Heart left ventricle (tissue), 16 donors: ENCODE data around the gene BFSP1. TPM values are rescaled to one million over a fixed set of nuclear protein-coding genes. Genes with fewer than 3 reads are reported as not detected.

Experiments used
- ATAC-seq, 4 donors: fragments of 200-7000 bp; cut with Tn5 transposase; one replicate each; pipeline ENCODE4 v1.9.1; 2020 to 2022; ENCODE audit warnings: moderate library complexity in 4 of 4, mild to moderate bottlenecking in 3 of 4, moderate number of reproducible peaks in 1 of 4
- DNase-seq, 5 donors: peaks; one replicate each; pipeline ENCODE4 v3.0.0-alpha.2; 2020
- H3K27ac ChIP-seq, 12 donors: fragments of 200-600 bp; sonication (generic) in 4 of 12; one replicate each; pipeline versions ENCODE4 v1.5.0 to v1.8.0; 2016 to 2022; ENCODE audit warnings: mild to moderate bottlenecking in 2 of 12
- H3K27me3 ChIP-seq, 9 donors: fragments of 200-600 bp; sonication (generic) in 2 of 9; one replicate each; pipeline versions ENCODE4 v1.5.1 to v1.8.0; 2016 to 2022; ENCODE audit warnings: mild to moderate bottlenecking in 3 of 9
- H3K36me3 ChIP-seq, 9 donors: fragments of 200-600 bp; sonication (generic) in 2 of 9; one replicate each; pipeline versions ENCODE4 v1.5.0 to v1.8.0; 2018 to 2022; ENCODE audit warnings: mild to moderate bottlenecking in 2 of 9
- H3K4me1 ChIP-seq, 12 donors: fragments of 200-600 bp; sonication (generic) in 4 of 12; one replicate each; pipeline versions ENCODE4 v1.5.0 to v1.8.0; 2016 to 2022; ENCODE audit warnings: mild to moderate bottlenecking in 3 of 12
- H3K4me3 ChIP-seq, 12 donors: fragments of 200-600 bp; sonication (generic) in 4 of 12; one replicate each; pipeline versions ENCODE4 v1.5.0 to v1.8.0; 2017 to 2022; ENCODE audit warnings: mild to moderate bottlenecking in 9 of 12, moderate library complexity in 4 of 12
- H3K9me3 ChIP-seq, 12 donors: fragments of 200-600 bp; sonication (generic) in 4 of 12; one replicate each; pipeline versions ENCODE4 v1.5.0 to v1.8.0; 2016 to 2022; ENCODE audit warnings: mild to moderate bottlenecking in 1 of 12
- CTCF ChIP-seq, 12 donors: fragments of 200-600 bp; sonication (generic) in 4 of 12; IDR thresholded peaks; one replicate each; pipeline versions ENCODE4 v1.5.0 to v1.8.0; 2018 to 2022; ENCODE audit warnings: antibody characterized with exemption in 12 of 12, mild to moderate bottlenecking in 5 of 12
- POLR2A ChIP-seq, 2 donors: fragments of 450-650 bp; IDR thresholded peaks; one replicate each; pipeline ENCODE4 v1.6.1; 2017; ENCODE audit warnings: antibody characterized with exemption in 2 of 2, mild to moderate bottlenecking in 2 of 2, moderate library complexity in 2 of 2
- WGBS, 4 donors: extraction: QIAGEN DNeasy Blood & Tissue Kit in 2 of 4; methylation state at CpG; one replicate each; pipeline versions ENCODE4 v1.1.5 to v1.1.7; 2013 to 2018; 5-methylcytosine and 5-hydroxymethylcytosine counted together
- intact Hi-C, 10 donors: fragments of 100-400 bp; cut with DNase I; formaldehyde crosslinking; loops; one replicate each; pipeline versions ENCODE4 v1.11.1 to v1.14.2; 2022
- polyA plus RNA-seq, 2 donors: library from polyadenylated mRNA; stranded (reverse); fragments of 200-250 nt; gene quantifications; one replicate each; pipeline ENCODE4 v1.2.3, GENCODE V29; 2013
- total RNA-seq, 9 donors: library from RNA; depleted of rRNA in 2 of 9; stranded (reverse); fragments of >200 nt in 2 of 9; fragmentation: NEBNext Ultra II Directional in 3 of 9; extraction: Animal tissue kit (Norgen Biotek cat#: 25700) in 3 of 9; gene quantifications; one replicate each; pipeline versions ENCODE4 v1.1.0 to v1.2.4, GENCODE V29; 2016 to 2023
- donor health status: ischemic (EF 13 %, LVEDD 7.1; RV severe dilation, severe dysfunction).
- donor health status: healthy with polysubstance abuse.
- donor health status: DM: no; HTN: yes; CAD: no.
- donor health status: DM: no; HTN: no; CAD: no.
- donor health status: ischemic (EF 25% LVEDD 6.9; RV normal size, moderate dysfunction).
- donor health status: ischemic (EF 25% LVEDD 5.7; RV mildly dilated, moderate dysfunction).
- donor health status: healthy.
- donor health status: DM: yes; HTN: yes; CAD: no.
- donor health status: ischemic (EF 35%, LVEDD 5.7; RV mildly dilated, moderate dysfunction).
- donor health status: nonischemic (EF 11% LVEDD 7.7; RV severe dilation, severe dysfunction).
- donor health status: DM: yes; HTN: yes; CAD: no.
- donor health status: PGD.
- donor health status: ischemic (EF 29% LVEDD 5.4; RV normal size, mild dysfunction).
- donor health status: nonischemic (EF 23%, LVEDD 6.1; RV moderate dilation, normal function).

BFSP1 gene
- total and polyA plus RNA-seq, 11 donors: 0.11 to 1.4 (median 0.63) TPM

GRCh38 chr20:17491041-17491440 is 40.1 kb downstream of the BFSP1 start:
- no peaks in the 10 kb centered on the region for H3K36me3 ChIP-seq
- H3K27ac ChIP-seq: no peak overlapping the region
- WGBS, 4 donors: 90 to 96% (median 91%) methylated on average over 10 to 11 of the region's 11 CpGs
- no peaks in the 10 kb centered on the region for H3K4me1 ChIP-seq
- ATAC-seq (no peak), DNase-seq (no peak)
- TF ChIP-seq CTCF (IDR thresholded peaks at IDR 0.05) (no peak), POLR2A (IDR thresholded peaks at IDR 0.05) (no peak)
- no peaks in the 10 kb centered on the region for H3K9me3 ChIP-seq
- no peak overlapping the region for H3K4me3 ChIP-seq
- intact Hi-C loops: no loop called here
- H3K27me3 ChIP-seq: peaks cover 0 to 8% (median 0%) of the 10 kb centered on the region in 9 donors

- Histone ChIP-seq H3K36me3 (no peaks in the 10 kb centered on the region), H3K27ac (no peak overlapping the region), H3K4me3 (no peak overlapping the region), H3K9me3 (no peaks in the 10 kb centered on the region), H3K27me3 (peaks cover 0 to 10% (median 0%) of the 10 kb centered on the region in 9 donors), H3K4me1 (no peaks in the 10 kb centered on the region)
- no peak for TF ChIP-seq POLR2A (IDR thresholded peaks at IDR 0.05)
- TF ChIP-seq CTCF (IDR thresholded peaks at IDR 0.05): no peak
- 83 to 94% (median 90%) methylated on average over 7 of the region's 7 CpGs for WGBS, 4 donors
- DNase-seq: no peak
- intact Hi-C loops: no loop called here
- ATAC-seq: no peak
Measured at GRCh38 chr20:17490501-17490900, 40.7 kb downstream of the BFSP1 start.

GRCh38 chr20:17488916-17489600 is 42.1 kb downstream of the BFSP1 start:
- DNase-seq: no peak
- Histone ChIP-seq H3K36me3 (no peaks in the 10 kb centered on the region), H3K4me3 (no peak overlapping the region), H3K9me3 (no peaks in the 10 kb centered on the region), H3K27ac (no peak overlapping the region), H3K27me3 (peaks cover 0 to 23% (median 0%) of the 10 kb centered on the region in 9 donors), H3K4me1 (no peaks in the 10 kb centered on the region)
- intact Hi-C loops: no loop called here
- 80 to 81% (median 81%) methylated on average over 9 of the region's 9 CpGs for WGBS, 4 donors
- TF ChIP-seq POLR2A (IDR thresholded peaks at IDR 0.05) (no peak), CTCF (IDR thresholded peaks at IDR 0.05) (no peak)
- ATAC-seq: no peak

GRCh38 chr20:17485017-17485416 is 46.2 kb downstream of the BFSP1 start:
- ATAC-seq (no peak), DNase-seq (no peak)
- no peaks in the 10 kb centered on the region for H3K9me3 ChIP-seq
- H3K36me3 ChIP-seq: no peaks in the 10 kb centered on the region
- intact Hi-C loops: no loop called here
- no peak overlapping the region for H3K4me3 ChIP-seq
- no peak overlapping the region for H3K27ac ChIP-seq
- TF ChIP-seq POLR2A (IDR thresholded peaks at IDR 0.05) (no peak), CTCF (IDR thresholded peaks at IDR 0.05) (no peak)
- 92 to 100% (median 94%) methylated on average over 1 to 2 of the region's 2 CpGs for WGBS, 4 donors
- peaks cover 0 to 32% (median 3%) of the 10 kb centered on the region in 9 donors for H3K27me3 ChIP-seq
- no peaks in the 10 kb centered on the region for H3K4me1 ChIP-seq
